Loucy (cell line): ENCODE results near the gene ZNF800.
"Not testable (repeated sequence)": the region's sequence is repeated elsewhere in the genome, so short reads cannot be mapped to it uniquely, and the experiment has no call there.

ENCODE experiments used
- H2AFZ ChIP-seq: fragments of 200-600 bp; sonication (generic); 2 replicates; pipeline ENCODE4 v1.6.0; 2016; ENCODE audit warnings: antibody characterized with exemption, mild to moderate bottlenecking, low read length, moderate library complexity
- H3F3A ChIP-seq: fragments of 200-600 bp; 2 replicates; pipeline ENCODE4 v1.6.0; 2016; ENCODE audit warnings: antibody characterized with exemption, low read depth, mild to moderate bottlenecking
- H3K27me3 ChIP-seq: fragments of 200-600 bp; sonication (generic); 2 replicates; pipeline ENCODE4 v1.6.1; 2014; ENCODE audit warnings: low read length, mild to moderate bottlenecking; ENCODE audit not compliant: insufficient read depth, poor library complexity, severe bottlenecking
- H3K36me3 ChIP-seq: fragments of 200-600 bp; sonication (generic); 2 replicates; pipeline ENCODE4 v1.6.1; 2016; ENCODE audit warnings: low read length; ENCODE audit not compliant: insufficient read depth
- H3K4me1 ChIP-seq: fragments of 200-600 bp; sonication (generic); 2 replicates; pipeline ENCODE4 v1.5.1; 2014; ENCODE audit warnings: low read length, mild to moderate bottlenecking; ENCODE audit not compliant: insufficient read depth, poor library complexity, severe bottlenecking
- H3K4me2 ChIP-seq: fragments of 200-600 bp; sonication (generic); 2 replicates; pipeline ENCODE4 v1.6.0; 2014; ENCODE audit warnings: antibody characterized with exemption, low read length, low read depth, mild to moderate bottlenecking; ENCODE audit not compliant: poor library complexity, severe bottlenecking
- H3K4me3 ChIP-seq: fragments of 200-600 bp; sonication (generic); 2 replicates; pipeline ENCODE4 v1.5.1; 2014; ENCODE audit warnings: low read length, mild to moderate bottlenecking, mixed read lengths; ENCODE audit not compliant: poor library complexity, severe bottlenecking
- H3K79me2 ChIP-seq: fragments of 200-600 bp; sonication (generic); 2 replicates; pipeline ENCODE4 v1.6.1; 2014; ENCODE audit warnings: low read length; ENCODE audit not compliant: insufficient read depth
- H3K9ac ChIP-seq: fragments of 200-600 bp; sonication (generic); 2 replicates; pipeline ENCODE4 v1.6.0; 2014; ENCODE audit warnings: mild to moderate bottlenecking, low read depth, low read length, moderate library complexity; ENCODE audit not compliant: poor library complexity, severe bottlenecking
- H3K9me2 ChIP-seq: fragments of 200-600 bp; sonication (generic); replicated peaks from 2 replicates; pipeline ENCODE4 v1.6.1; 2016; ENCODE audit warnings: low read depth, low read length, mixed read lengths
- H3K9me3 ChIP-seq: fragments of 200-600 bp; sonication (generic); 2 replicates; pipeline ENCODE4 v1.6.1; 2014; ENCODE audit warnings: mild to moderate bottlenecking, antibody characterized with exemption, low read length, low read depth; ENCODE audit not compliant: insufficient read depth
- H4K20me1 ChIP-seq: fragments of 200-600 bp; sonication (generic); 2 replicates; pipeline ENCODE4 v1.6.0; 2014; ENCODE audit warnings: antibody characterized with exemption, low read length, mild to moderate bottlenecking; ENCODE audit not compliant: insufficient read depth, poor library complexity, severe bottlenecking
- EZH2phosphoT487 ChIP-seq: fragments of 200-600 bp; IDR thresholded peaks from 2 replicates; pipeline ENCODE4 v1.6.1; 2018; ENCODE audit warnings: antibody characterized with exemption, mild to moderate bottlenecking, moderate library complexity, borderline replicate concordance
- TF ChIP-seq, protein P1 (sequence below): fragments of 200-600 bp; sonication (generic); conservative IDR thresholded peaks from 2 replicates; pipeline ENCODE4 v1.5.1; 2014; ENCODE audit warnings: mild to moderate bottlenecking, antibody characterized with exemption, low read length

ZNF800 gene

DNA sequence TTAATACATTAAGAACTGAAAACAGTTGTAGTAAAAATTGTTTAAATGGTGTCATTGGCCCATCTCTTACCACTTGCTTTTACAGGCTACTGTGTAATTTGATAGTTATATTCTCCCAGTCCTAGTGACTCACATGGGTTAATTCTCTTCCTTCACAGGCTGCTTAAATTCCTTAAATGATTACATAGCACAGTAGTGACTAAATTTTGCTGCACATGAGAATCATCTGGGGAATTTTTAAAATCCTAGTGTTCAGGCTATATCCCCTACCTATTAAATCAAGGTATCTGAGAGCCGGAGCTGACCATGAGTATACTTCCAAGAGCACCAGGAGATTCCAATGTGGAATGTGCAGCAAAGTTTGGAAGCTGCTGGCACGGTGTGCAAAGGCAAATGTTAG, 45.3 kb upstream of the ZNF800 start:
- no peaks in the 10 kb centered on the region for H3K9me3 ChIP-seq
- no peaks in the 10 kb centered on the region for H3K79me2 ChIP-seq
- H3K27me3 ChIP-seq = no peaks in the 10 kb centered on the region
- TF ChIP-seq, protein P1, sequence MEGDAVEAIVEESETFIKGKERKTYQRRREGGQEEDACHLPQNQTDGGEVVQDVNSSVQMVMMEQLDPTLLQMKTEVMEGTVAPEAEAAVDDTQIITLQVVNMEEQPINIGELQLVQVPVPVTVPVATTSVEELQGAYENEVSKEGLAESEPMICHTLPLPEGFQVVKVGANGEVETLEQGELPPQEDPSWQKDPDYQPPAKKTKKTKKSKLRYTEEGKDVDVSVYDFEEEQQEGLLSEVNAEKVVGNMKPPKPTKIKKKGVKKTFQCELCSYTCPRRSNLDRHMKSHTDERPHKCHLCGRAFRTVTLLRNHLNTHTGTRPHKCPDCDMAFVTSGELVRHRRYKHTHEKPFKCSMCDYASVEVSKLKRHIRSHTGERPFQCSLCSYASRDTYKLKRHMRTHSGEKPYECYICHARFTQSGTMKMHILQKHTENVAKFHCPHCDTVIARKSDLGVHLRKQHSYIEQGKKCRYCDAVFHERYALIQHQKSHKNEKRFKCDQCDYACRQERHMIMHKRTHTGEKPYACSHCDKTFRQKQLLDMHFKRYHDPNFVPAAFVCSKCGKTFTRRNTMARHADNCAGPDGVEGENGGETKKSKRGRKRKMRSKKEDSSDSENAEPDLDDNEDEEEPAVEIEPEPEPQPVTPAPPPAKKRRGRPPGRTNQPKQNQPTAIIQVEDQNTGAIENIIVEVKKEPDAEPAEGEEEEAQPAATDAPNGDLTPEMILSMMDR = no peak
- no peak for TF ChIP-seq EZH2phosphoT487
- no peaks in the 10 kb centered on the region for H3F3A ChIP-seq
- H3K36me3 ChIP-seq = no peaks in the 10 kb centered on the region
- H3K4me1 ChIP-seq = no peaks in the 10 kb centered on the region
- no peaks in the 10 kb centered on the region for H3K9me2 ChIP-seq
- H3K4me3 ChIP-seq = no peak overlapping the region
- no peak overlapping the region for H3K4me2 ChIP-seq
- H2AFZ ChIP-seq = no peak overlapping the region
- H3K9ac ChIP-seq = no peak overlapping the region
- H4K20me1 ChIP-seq = no peaks in the 10 kb centered on the region

DNA sequence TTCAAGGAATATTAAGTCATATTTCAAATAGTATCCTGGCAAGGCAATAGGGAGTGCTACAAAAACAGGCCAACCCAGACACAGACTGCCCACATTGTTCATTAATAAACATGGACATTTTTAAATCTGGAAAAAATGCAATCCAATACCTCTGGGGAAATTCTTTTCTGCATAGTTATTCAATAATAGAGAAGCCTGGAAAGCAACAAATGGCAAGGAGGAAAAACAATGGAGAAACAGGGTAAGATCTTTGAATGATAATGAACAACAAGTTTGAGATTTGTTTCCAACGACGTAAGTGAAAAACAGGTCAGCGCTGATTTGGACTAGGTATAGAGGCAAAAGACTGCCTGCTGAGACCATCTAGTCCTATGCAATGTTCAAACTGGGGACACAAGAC, 44.7 kb upstream of the ZNF800 start:
- H3K9me3 ChIP-seq = no peaks in the 10 kb centered on the region
- H3K4me3 ChIP-seq = no peak overlapping the region
- no peaks in the 10 kb centered on the region for H3K79me2 ChIP-seq
- H4K20me1 ChIP-seq = no peaks in the 10 kb centered on the region
- TF ChIP-seq, protein P1 = no peak
- TF ChIP-seq EZH2phosphoT487 = no peak
- no peak overlapping the region for H3K9ac ChIP-seq
- H3K4me1 ChIP-seq = no peaks in the 10 kb centered on the region
- no peak overlapping the region for H2AFZ ChIP-seq
- H3K9me2 ChIP-seq = no peaks in the 10 kb centered on the region
- no peaks in the 10 kb centered on the region for H3K27me3 ChIP-seq
- no peaks in the 10 kb centered on the region for H3F3A ChIP-seq
- no peaks in the 10 kb centered on the region for H3K36me3 ChIP-seq
- no peak overlapping the region for H3K4me2 ChIP-seq

DNA sequence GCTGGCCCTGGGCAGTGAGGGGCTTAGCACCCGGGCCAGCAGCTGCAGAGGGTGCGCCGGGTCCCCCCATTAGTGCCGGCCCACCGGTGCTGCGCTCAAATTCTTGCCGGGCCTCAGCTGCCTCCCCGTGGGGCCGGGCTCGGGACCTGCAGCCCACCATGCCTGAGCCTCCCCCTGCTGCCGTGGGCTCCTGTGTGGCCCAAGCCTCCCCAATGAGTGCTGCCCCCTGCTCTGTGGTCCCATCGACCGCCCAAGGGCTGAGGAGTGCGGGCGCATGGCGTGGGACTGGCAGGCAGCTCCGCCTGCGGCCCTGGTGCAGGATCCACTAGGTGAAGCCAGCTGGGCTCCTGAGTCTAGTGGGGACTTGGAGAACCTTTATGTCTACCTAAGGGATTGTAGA, 36.8 kb upstream of the ZNF800 start:
- H3K9me2 ChIP-seq, H3K79me2 ChIP-seq, H3F3A ChIP-seq, H3K4me1 ChIP-seq, H4K20me1 ChIP-seq, H3K36me3 ChIP-seq, H3K9ac ChIP-seq, H3K4me2 ChIP-seq, H3K27me3 ChIP-seq, H3K4me3 ChIP-seq, H3K9me3 ChIP-seq, H2AFZ ChIP-seq: not testable (repeated sequence)

DNA sequence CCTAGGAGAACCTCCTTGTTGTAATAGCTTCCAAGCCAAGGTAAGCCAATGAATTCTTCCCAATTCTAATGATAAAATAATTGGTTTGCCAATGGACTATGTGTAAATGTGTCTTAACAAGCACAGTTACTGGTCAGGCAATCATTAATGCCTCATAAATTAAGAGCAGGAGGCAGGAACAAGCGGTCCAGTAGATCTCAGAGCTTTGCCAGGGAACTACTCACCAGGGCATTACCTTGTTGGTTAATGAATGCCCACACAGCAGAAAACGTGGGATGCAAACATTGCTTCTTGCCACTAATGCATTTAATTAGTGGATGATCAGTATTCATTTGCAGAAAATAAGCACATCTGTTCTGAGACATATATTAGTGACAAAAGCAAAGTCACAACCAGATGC, 26.7 kb upstream of the ZNF800 start:
- no peaks in the 10 kb centered on the region for H3K27me3 ChIP-seq
- H3K79me2 ChIP-seq = no peaks in the 10 kb centered on the region
- H3K4me2 ChIP-seq = no peak overlapping the region
- H3K9ac ChIP-seq = no peak overlapping the region
- TF ChIP-seq EZH2phosphoT487 = no peak
- TF ChIP-seq, protein P1 = no peak
- H3K9me2 ChIP-seq = no peaks in the 10 kb centered on the region
- no peaks in the 10 kb centered on the region for H4K20me1 ChIP-seq
- H3K36me3 ChIP-seq = no peaks in the 10 kb centered on the region
- H3F3A ChIP-seq = no peaks in the 10 kb centered on the region
- no peaks in the 10 kb centered on the region for H3K9me3 ChIP-seq
- no peak overlapping the region for H3K4me3 ChIP-seq
- H3K4me1 ChIP-seq = no peaks in the 10 kb centered on the region
- H2AFZ ChIP-seq = no peak overlapping the region
